HCT116 (cell line): ENCODE results near the gene THSD7B. TPM values are rescaled to one million over a fixed set of nuclear protein-coding genes. Genes with fewer than 3 reads are reported as not detected.

Source experiments
- ATAC-seq: fragments of 200-7000 bp; cut with Tn5 transposase; 2 replicates; pipeline ENCODE4 v1.9.1; 2020; ENCODE audit warnings: mild to moderate bottlenecking, moderate library complexity
- BruUV-seq: library from RNA; stranded (reverse); fragments of 400-500 nt; replicated peaks from 2 replicates; lab custom pipeline; 2021; lab: Mats Ljungman, UMichigan
- CTCF ChIA-PET: fragments of 300-600 bp; sonication (Branson Sonifier 250); formaldehyde crosslinking; loops from one replicate; lab custom pipeline; 2021; ENCODE audit warnings: antibody characterized with exemption; lab: Charles Lee
- POLR2A ChIA-PET: fragments of 300-600, 350-600 bp; sonication (Branson Sonifier 250); formaldehyde crosslinking; loops from one replicate; lab custom pipeline; 2021; ENCODE audit warnings: antibody characterized with exemption; lab: Charles Lee
- RAD21 ChIA-PET, 2 experiments: fragments of 300-600 bp; sonication (Branson Sonifier 250); formaldehyde crosslinking; loops; one replicate each; lab custom pipeline; 2023; ENCODE audit warnings: low total read pairs in 2 of 2; ENCODE audit not compliant: uncharacterized antibody in 2 of 2, unreplicated experiment in 2 of 2, low non-redundant PET in 1 of 2; lab: Charles Lee
- DNase-seq: peaks from one replicate; pipeline ENCODE4 v3.0.0-alpha.2; 2010; ENCODE audit warnings: low read depth, low spot score
- H2AFZ ChIP-seq: fragments of 200-600 bp; shearing (Covaris generic), sonication (generic); 2 replicates; pipeline ENCODE4 v1.6.1; 2017; ENCODE audit warnings: low read depth, mixed run types, mixed read lengths, antibody characterized with exemption, low read length; ENCODE audit not compliant: poor library complexity, severe bottlenecking
- H3K27ac ChIP-seq: 2 replicates; pipeline ENCODE4 v1.5.1; 2012; ENCODE audit warnings: low read depth, low read length
- H3K27me3 ChIP-seq: fragments of 200-600 bp; sonication (generic); 2 replicates; pipeline ENCODE4 v1.6.1; 2016; ENCODE audit warnings: mixed run types, low read length, mixed read lengths; ENCODE audit not compliant: insufficient read depth
- H3K36me3 ChIP-seq, 2 experiments: fragments of 200-500 bp in 1 of 2; fragments of 200-600 bp in 1 of 2; sonication (Bioruptor generic) in 1 of 2; sonication (generic) in 1 of 2; 2 replicates each; pipeline versions ENCODE4 v1.5.1 to v1.6.1; 2014 to 2016; ENCODE audit warnings: low read length in 2 of 2, inconsistent platforms in 1 of 2, mixed read lengths in 1 of 2, mixed run types in 1 of 2; ENCODE audit not compliant: insufficient read depth in 2 of 2, control insufficient read depth in 1 of 2
- H3K4me1 ChIP-seq, 2 experiments: fragments of 200-600 bp in 1 of 2; sonication (generic) in 1 of 2; 2 replicates each; pipeline versions ENCODE4 v1.5.1 to v1.6.1; 2012 to 2017; ENCODE audit warnings: low read length in 2 of 2, inconsistent platforms in 1 of 2, mild to moderate bottlenecking in 1 of 2, mixed read lengths in 1 of 2, mixed run types in 1 of 2, moderate library complexity in 1 of 2; ENCODE audit not compliant: insufficient read depth in 2 of 2, control insufficient read depth in 1 of 2
- H3K4me2 ChIP-seq: fragments of 200-600 bp; sonication (generic); 2 replicates; pipeline ENCODE4 v1.6.1; 2017; ENCODE audit warnings: mixed run types, low read length, mixed read lengths
- H3K4me3 ChIP-seq, 2 experiments: fragments of 200-600 bp in 1 of 2; sonication (generic) in 1 of 2; replicated peaks in 1 of 2; 2 replicates each; pipeline ENCODE4 v1.5.1; 2011 to 2016; ENCODE audit warnings: low read length in 2 of 2, control low read depth in 1 of 2, low read depth in 1 of 2, mild to moderate bottlenecking in 1 of 2, mixed read lengths in 1 of 2, mixed run types in 1 of 2
- H3K79me2 ChIP-seq: fragments of 200-600 bp; sonication (generic); 2 replicates; pipeline ENCODE4 v1.6.1; 2017; ENCODE audit warnings: mild to moderate bottlenecking, mixed run types, low read length, moderate library complexity, mixed read lengths; ENCODE audit not compliant: insufficient read depth
- H3K9ac ChIP-seq: fragments of 200-600 bp; sonication (generic); 2 replicates; pipeline ENCODE4 v1.6.1; 2016; ENCODE audit warnings: low read length, mixed read lengths
- H3K9me2 ChIP-seq: fragments of 200-600 bp; sonication (generic), shearing (Covaris generic); 2 replicates; pipeline ENCODE4 v1.6.1; 2017; ENCODE audit warnings: mixed run types, mild to moderate bottlenecking, moderate library complexity; ENCODE audit not compliant: insufficient read depth
- H3K9me3 ChIP-seq, 2 experiments: fragments of 200-500 bp in 1 of 2; fragments of 200-600 bp in 1 of 2; sonication (Bioruptor generic) in 1 of 2; sonication (generic) in 1 of 2; 2 replicates each; pipeline ENCODE4 v1.6.1; 2014 to 2017; ENCODE audit warnings: low read length in 2 of 2, mixed read lengths in 2 of 2, inconsistent platforms in 1 of 2, low read depth in 1 of 2, mild to moderate bottlenecking in 1 of 2, mixed run types in 1 of 2, moderate library complexity in 1 of 2; ENCODE audit not compliant: control insufficient read depth in 1 of 2, insufficient read depth in 1 of 2
- H4K20me1 ChIP-seq: fragments of 200-600 bp; sonication (generic), shearing (Covaris generic); 2 replicates; pipeline ENCODE4 v1.6.1; 2017; ENCODE audit warnings: mixed run types, mild to moderate bottlenecking, moderate library complexity; ENCODE audit not compliant: insufficient read depth
- CEBPB ChIP-seq: IDR thresholded peaks from 2 replicates; pipeline ENCODE4 v1.6.1; 2012; ENCODE audit warnings: low read depth
- EZH2 ChIP-seq: fragments of 200-600 bp; sonication (generic); IDR thresholded peaks from 2 replicates; pipeline ENCODE4 v1.6.1; 2017; ENCODE audit warnings: antibody characterized with exemption, mixed run types
- POLR2A ChIP-seq: IDR thresholded peaks from 2 replicates; pipeline ENCODE4 v1.7.0; 2011; ENCODE audit warnings: borderline replicate concordance; ENCODE audit not compliant: insufficient read depth, insufficient read length; ENCODE audit errors: extremely low read depth
- POLR2AphosphoS5 ChIP-seq: IDR thresholded peaks from 2 replicates; pipeline ENCODE4 v1.6.1; 2011; ENCODE audit warnings: mild to moderate bottlenecking, low read depth, low read length, moderate library complexity
- RAD21 ChIP-seq: IDR thresholded peaks from 2 replicates; pipeline ENCODE4 v1.6.1; 2012; ENCODE audit warnings: low read depth, mild to moderate bottlenecking
- SRF ChIP-seq: IDR thresholded peaks from 2 replicates; pipeline ENCODE4 v1.6.1; 2012; ENCODE audit warnings: low read depth
- TCF7L2 ChIP-seq: IDR thresholded peaks from 2 replicates; pipeline ENCODE4 v1.7.0; 2011; ENCODE audit warnings: borderline replicate concordance, inconsistent platforms; ENCODE audit not compliant: insufficient read depth, insufficient read length; ENCODE audit errors: extremely low read depth
- YY1 ChIP-seq: IDR thresholded peaks from 2 replicates; pipeline ENCODE4 v1.6.1; 2011; ENCODE audit warnings: low read length, low read depth, moderate library complexity, mild to moderate bottlenecking; ENCODE audit not compliant: insufficient replicate concordance; ENCODE audit errors: extremely low read depth
- intact Hi-C: fragments of 100-400 bp; cut with micrococcal nuclease; formaldehyde crosslinking; loops from 2 replicates; pipeline ENCODE4 v1.10.0; 2022
- total RNA-seq: library from RNA; stranded (reverse); gene quantifications from one replicate; pipeline ENCODE4 v1.2.1, GENCODE V29; 2021; ENCODE audit not compliant: unreplicated experiment
- TF ChIP-seq, protein P1 (sequence below): IDR thresholded peaks from 2 replicates; pipeline ENCODE4 v1.6.1; 2012; ENCODE audit warnings: low read depth
- TF ChIP-seq, protein P2 (sequence below): IDR thresholded peaks from 2 replicates; pipeline ENCODE4 v1.6.1; 2012

THSD7B gene
- total RNA-seq, 1 experiment from 2014 or later, result not detected

DNA sequence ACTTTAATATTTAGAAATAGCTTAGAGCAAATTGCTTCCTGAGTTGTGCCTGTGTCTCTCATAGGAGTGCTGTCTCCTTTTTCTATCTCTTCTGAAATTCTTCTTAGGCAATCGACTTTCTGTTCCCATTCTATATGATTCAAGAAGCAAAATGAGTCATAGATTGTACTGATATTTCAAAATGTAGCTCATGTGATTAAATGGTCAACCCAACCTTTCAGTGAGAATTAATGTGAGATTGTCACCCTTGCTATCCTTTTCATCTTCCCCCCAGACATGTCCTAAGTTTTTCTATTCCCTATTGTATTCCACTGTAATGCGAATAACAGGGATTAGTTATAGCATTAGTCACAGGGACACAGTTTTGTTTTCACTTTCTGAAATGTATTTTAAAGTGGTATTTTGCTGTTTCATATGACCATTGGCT is 413.6 kb downstream of the THSD7B start:
- Histone ChIP-seq H3K9me3 (peaks cover 0 to 7% of the 10 kb centered on the region in 2 experiments; a peak in 2 of 4 replicates), H3K27ac (no peak overlapping the region), H2AFZ (no peak overlapping the region), H3K36me3 (no peaks in the 10 kb centered on the region), H4K20me1 (no peaks in the 10 kb centered on the region), H3K27me3 (no peaks in the 10 kb centered on the region), H3K4me3 (no peak overlapping the region), H3K9me2 (no peaks in the 10 kb centered on the region), H3K4me1 (no peaks in the 10 kb centered on the region), H3K4me2 (no peak overlapping the region), H3K9ac (no peak overlapping the region), H3K79me2 (no peaks in the 10 kb centered on the region)
- POLR2A ChIA-PET, result no interaction called here
- intact Hi-C loops, result no loop called here
- no TSS peak for BruUV-seq
- CTCF ChIA-PET, result no interaction called here
- ATAC-seq, result no peak
- TF ChIP-seq RAD21 (no peak), POLR2AphosphoS5 (no peak), EZH2 (no peak), POLR2A (no peak), CEBPB (no peak), TCF7L2 (no peak), SRF (no peak), YY1 (no peak)
- TF ChIP-seq, protein P1, sequence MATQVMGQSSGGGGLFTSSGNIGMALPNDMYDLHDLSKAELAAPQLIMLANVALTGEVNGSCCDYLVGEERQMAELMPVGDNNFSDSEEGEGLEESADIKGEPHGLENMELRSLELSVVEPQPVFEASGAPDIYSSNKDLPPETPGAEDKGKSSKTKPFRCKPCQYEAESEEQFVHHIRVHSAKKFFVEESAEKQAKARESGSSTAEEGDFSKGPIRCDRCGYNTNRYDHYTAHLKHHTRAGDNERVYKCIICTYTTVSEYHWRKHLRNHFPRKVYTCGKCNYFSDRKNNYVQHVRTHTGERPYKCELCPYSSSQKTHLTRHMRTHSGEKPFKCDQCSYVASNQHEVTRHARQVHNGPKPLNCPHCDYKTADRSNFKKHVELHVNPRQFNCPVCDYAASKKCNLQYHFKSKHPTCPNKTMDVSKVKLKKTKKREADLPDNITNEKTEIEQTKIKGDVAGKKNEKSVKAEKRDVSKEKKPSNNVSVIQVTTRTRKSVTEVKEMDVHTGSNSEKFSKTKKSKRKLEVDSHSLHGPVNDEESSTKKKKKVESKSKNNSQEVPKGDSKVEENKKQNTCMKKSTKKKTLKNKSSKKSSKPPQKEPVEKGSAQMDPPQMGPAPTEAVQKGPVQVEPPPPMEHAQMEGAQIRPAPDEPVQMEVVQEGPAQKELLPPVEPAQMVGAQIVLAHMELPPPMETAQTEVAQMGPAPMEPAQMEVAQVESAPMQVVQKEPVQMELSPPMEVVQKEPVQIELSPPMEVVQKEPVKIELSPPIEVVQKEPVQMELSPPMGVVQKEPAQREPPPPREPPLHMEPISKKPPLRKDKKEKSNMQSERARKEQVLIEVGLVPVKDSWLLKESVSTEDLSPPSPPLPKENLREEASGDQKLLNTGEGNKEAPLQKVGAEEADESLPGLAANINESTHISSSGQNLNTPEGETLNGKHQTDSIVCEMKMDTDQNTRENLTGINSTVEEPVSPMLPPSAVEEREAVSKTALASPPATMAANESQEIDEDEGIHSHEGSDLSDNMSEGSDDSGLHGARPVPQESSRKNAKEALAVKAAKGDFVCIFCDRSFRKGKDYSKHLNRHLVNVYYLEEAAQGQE, result no peak
- TF ChIP-seq, protein P2, sequence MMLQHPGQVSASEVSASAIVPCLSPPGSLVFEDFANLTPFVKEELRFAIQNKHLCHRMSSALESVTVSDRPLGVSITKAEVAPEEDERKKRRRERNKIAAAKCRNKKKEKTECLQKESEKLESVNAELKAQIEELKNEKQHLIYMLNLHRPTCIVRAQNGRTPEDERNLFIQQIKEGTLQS, result no peak
- RAD21 ChIA-PET, result no interaction called here
- no peak for DNase-seq
